OCI-M2 (cell line): ENCODE results near the gene TUBGCP2.
"Not testable (repeated sequence)": the region's sequence is repeated elsewhere in the genome, so short reads cannot be mapped to it uniquely, and the experiment has no call there.

Experiments used
- DNase-seq: peaks from one replicate; lab custom pipeline; 2025; ENCODE audit not compliant: unreplicated experiment; lab: John Stamatoyannopoulos, UW

The TUBGCP2 gene

DNA sequence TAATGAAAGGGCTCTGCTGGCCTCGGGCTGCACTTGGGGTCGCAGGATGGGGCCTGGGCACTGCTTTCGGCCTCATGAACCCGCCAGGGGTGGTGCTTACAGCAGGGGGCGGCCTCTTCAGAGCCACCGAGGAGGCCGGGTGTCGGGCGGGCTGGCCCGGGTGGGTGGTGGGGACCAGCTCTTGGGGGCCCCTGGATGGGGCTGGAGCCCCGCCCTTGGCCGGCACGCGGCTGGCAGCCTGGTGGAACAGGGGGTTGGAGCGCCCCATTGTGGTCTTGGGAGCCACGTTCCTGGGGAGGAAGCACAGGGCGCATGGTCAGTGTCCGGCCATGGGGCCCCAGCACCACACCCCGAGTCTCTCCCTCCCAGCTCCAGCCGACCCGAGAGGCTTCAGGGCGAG is 40.8 kb downstream of the TUBGCP2 start:
- no peak for DNase-seq

DNA sequence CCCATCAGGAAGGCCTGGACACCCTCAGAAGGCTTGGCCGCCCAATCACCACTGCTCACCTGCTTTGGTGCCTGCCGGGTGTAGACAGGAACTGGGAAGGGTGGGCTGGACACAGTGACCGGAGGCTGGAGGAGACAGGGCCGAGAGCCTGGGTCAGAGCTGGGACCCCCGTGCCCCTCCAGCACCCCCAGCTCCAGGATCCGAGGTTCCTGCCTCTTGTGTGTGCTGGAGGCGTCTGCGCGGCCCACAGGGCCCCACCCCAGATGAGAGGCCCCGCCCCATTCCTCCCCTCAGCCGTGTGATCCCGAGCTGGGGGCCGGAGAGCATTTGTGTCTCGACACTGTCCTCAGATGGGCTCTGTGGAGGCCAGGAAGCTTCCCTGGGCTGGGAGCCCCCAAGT is 41.4 kb downstream of the TUBGCP2 start:
- no peak for DNase-seq

DNA sequence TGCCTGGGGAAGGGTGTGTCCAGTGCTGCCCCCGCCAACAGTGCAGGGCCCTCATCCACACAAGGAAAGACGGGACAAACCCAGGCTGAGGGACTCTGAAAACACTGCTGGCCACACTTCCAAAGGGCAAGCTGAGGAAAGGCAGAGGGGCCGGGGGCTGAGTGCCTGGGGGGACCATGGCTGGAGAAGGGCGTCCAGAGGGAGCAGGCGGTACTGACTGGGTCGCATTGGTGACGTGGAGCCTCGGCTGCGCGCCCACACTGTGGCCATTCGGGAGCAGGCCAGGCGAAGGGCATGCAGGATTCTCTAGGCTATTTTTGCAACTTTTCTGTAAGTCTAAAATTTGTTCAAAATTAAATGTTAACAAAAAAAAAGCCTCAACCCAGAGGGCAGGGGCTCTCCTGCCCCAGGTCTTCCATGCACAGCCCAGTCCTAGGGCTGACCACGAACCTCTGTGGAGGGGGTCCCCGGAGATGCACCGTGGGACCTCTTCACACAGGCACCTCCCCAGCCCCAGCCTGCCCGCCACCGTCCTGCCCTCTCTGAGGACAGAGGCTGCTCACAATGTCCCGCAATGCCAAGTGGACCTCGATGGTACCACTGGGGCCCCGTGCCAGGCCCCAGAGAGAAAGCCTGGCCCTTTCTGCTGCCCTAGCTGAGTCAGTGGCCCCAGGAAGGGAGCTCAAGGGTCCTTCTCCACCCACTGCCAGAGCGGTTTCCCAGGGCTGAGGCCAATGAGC is 42.4 kb downstream of the TUBGCP2 start:
- no peak for DNase-seq

DNA sequence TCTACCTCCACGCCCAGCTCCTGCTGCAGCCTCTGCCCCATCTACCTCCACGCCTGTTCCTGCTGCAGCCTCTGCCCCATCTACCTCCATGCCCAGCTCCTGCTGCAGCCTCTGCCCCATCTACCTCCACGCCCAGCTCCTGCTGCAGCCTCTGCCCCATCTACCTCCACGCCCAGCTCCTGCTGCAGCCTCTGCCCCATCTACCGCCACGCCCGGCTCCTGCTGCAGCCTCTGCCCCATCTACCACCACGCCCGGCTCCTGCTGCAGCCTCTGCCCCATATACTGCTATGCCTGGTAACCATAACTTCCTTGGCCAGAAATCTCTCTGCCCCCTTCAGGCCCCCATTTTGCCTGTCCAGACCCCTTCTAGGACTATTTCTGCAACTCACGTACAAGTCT is 43.6 kb downstream of the TUBGCP2 start:
- DNase-seq, result not testable (repeated sequence)

DNA sequence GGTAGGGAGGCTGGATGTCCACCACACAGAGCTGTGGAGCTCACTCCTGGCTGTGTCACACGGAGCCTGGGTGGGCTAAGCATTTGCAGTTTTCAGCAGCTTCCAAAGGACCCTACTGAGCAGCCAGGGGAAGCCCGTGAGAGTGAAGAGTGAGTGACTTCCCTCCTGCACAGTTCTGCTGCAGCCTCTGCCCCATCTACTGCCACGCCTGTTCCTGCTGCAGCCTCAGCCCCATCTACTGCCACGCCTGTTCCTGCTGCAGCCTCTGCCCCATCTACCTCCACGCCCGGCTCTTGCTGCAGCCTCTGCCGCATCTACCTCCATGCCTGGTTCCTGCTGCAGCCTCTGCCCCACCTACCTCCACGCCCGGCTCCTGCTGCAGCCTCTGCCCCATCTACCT is 44.2 kb downstream of the TUBGCP2 start:
- DNase-seq, result no peak

DNA sequence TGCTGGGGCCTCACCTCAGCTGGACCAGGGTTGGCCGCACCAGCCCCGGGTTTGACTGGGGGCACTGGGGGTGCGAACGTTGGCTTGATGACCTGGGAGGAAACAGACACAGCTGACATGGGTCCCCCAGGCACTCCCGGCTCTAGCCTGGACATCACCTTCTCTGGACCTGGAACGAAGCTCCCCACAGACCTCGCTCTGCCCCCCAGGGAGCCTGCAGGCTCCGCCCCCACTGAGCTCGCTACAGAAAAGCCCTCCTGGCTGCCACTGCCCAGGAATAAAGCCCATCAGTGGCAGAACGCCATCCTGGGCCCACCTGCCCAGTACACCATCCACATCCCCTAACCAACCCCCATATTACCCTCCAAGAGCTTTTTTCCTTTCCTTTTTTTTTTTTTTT is 45.0 kb downstream of the TUBGCP2 start:
- no peak for DNase-seq

DNA sequence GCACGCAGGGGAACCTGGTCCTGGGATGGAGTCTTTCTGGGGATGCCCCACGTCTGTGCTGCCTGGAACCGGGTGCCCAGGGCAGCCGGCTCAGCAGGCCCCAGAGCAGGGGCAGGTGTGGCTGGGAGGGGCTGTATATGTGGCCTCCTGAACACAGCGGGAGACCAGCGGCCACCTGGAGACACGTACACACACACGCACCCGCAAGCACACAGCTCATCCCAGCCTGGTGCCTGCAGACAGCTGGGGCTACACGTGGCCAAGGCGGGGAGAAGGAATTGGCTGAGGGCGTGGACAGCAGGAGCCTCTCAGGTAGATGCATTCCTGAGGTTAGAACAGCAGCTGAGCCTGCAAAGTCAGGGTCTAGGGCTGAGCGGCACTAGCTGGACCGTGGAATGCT is 46.0 kb downstream of the TUBGCP2 start:
- no peak for DNase-seq

DNA sequence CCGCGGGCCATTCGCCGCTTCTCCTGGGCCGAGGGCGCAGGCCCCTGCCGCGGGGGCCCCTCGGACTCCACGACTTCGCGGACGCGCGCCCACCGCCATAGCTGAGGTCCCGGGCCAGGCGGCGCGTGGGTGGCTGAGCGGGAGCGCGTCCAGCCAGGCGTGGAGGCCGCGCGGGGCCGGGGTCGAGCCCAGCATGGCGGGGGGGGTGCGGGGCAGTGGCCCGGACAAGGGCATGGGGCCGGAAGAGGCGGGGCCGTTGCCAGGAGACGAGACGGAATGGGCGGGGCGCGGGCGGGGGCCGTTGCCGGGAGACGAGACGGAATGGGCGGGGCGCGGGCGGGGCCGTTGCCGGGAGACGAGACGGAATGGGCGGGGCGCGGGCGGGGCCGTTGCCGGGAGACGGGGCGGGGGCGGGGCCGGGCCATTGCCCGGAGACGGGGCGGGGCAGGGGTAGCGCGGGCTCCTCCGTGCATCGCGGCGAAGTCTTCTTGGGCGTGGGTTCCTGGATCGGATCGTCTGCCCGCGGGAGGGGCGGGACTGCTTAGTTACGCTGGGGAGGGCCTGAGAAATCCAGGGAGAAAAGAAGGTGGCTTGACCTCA is 46.8 kb downstream of the TUBGCP2 start:
- no peak for DNase-seq

DNA sequence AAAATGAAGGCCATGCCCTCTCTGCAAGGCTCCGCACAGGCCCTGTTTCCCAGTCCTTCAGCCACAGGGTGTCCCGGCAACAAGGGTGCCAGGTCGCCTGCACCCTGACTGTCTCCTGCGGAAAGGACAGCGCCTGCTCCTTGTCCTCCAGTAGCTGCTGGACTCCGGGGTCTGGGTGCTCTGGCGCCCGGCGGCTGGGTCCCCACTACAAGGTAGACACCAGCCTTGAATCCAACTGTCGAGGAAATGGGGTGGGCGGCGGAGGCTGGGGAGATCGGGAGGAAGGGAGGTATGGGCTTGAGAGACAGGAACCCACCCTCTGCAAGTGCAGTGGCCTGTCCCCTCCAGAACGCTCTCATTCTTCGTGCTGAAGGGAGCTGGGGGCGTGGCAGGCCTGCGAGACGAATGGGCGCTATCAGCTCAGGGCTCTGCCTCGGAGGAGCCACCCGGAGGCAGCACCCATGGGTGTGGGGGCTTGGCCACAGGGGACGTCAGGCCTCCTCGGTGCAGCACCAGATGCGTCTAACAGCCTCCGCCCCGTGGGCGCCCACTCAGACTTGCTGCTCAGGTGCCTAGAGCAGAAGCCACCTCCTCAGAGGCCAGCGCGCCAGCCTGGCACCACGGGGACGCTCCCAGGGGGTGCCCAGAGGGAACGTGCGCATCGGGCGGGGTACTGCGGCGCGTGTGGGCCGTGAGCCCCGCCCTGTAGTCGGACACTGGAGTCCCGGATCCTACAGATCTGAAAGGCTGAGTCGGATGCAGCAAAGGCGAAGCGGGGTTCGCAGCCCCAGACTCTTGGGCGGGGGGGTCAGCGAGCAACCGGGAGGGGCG is 47.6 kb downstream of the TUBGCP2 start:
- peak; percentile 2 for DNase-seq

DNA sequence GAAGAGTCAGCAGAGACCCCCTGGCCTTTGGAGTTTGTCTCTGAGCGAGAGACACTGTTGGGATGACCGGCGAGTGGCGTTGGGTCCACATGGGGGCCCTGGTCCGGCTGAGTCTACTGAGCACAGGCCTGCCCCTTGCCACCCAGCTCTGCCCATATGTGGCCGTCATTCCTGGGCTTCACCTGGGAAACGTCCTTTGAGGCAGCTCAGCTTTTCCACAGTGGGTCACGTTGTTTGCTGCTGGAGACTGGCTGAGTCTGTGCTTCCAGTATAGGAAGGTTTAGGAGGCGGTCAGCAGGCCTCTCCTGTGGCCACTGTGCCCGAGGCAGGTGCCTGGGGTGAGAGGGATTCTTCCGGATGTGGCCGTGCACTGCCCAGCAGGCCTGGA is 49.1 kb downstream of the TUBGCP2 start:
- no peak for DNase-seq

DNA sequence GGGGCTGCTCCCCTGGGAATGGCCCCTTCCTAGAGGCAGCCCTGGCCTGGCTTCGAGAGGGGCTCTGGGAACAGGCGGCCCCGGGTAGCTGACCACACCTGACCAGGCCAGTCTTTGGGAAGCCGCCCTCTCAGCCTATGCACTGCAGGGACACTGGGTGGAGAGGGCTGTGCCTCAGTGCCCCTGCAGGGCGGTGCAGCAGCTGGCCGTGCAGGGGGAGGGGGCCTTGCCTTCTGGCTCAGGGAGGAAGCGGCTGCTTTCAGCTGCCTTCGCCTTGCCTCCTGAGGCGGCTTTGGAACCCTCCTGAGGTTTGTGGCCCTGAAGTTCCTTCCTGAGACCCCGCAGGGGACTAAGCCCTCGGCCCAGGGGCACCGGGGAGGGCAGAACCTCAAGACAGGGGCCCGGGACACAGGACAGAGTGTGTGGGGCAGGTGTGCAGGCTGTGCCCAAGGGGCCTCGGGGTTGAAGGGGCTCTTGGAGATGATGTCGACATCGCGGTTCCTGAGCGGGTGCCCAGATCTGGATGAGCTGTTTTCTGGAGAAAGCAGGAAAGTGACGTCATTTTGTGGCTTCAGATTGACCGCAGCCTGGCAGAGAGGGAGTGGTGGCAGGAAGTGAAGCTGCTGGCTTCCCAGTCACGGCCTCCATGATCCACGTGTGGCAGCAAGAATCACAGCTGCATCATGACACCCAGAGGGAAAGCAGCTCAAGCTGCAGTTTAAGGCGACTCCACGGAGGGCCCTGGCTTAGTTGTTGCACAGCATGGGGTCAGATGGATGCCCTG is 49.7 kb downstream of the TUBGCP2 start:
- no peak for DNase-seq

DNA sequence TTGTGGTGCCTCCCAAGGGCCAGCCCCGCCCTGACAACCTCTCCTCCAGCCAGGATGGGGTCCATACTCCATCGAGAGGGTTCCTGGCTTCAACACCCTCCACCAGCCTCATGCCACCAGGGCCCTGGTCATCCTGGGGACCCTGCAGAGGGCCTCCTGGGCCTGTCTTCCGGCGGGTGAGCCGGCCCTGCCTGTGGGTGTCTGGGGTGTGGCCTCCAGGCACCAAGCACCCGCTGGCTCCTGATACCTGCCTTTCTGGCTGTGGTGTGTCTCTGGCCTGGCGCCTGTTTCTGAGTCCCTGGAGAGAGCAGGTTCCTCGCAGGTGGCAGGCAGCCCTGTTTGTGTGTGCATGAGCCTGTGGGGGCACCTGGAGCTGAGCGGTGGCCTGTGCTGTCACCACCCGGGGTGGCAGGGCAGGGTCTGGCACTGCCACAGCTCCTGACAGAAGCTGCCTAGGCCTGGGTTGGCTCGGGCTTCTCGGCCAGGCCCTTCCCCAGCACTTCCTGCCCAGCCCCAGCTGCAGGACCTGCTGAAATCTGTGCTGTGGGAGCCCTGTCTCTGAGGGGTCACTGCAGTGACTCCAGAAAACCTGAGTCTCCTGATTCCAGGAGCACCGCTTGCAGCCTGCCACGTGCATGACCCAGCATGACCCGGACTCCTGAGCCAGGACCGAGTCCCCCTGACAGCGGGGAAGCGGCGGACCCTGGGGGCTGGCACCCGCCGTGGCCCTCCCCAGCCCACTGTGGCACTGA is 50.4 kb downstream of the TUBGCP2 start:
- no peak for DNase-seq

DNA sequence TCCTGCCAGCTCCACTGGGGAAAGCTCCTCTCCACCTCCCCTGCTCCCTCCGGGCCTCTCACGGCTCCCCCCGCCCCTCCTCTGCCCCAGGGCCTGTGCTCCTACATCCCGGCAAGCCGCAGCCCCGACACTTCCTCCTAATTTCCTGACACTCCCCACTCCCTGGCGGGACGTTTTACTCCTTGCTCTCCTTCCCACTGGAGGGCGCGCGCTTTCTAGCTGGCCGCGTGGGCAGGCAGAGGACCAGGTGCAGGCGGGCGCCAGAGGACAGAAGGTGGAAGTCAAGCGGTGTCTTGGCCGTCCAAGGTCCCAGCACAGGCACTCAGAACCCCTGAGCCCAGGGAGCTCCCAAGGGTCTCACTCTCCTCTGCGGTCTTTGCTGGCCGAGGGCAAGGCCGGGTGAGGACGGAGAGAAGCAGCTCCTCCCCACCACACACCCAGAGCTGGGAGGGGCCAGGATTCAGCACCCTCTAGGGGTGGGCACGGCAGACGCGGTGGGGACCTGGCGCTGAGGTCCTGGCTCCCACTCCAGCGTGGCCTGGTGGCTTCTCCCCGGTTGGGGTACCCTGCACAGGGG is 51.1 kb downstream of the TUBGCP2 start:
- DNase-seq, result no peak

DNA sequence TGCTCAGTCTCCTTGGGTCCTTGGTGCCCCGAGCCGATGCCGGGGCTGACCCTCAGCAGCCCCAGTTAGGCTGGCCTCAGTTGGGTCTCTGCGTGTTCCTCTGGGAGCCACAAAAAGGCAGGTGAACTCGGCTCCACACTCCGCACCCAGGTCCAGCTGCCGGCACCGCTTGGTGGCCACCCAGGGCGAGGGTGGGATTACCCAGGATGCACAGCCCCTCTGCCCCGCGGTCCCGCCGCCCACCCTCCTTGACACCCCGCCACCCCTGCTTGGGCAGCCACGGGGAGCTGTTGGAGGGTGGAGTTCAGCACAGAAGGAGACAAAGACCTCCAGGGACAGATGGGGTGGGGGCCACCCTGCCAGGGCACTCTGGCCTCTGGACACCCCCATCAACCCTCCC is 53.3 kb downstream of the TUBGCP2 start:
- no peak for DNase-seq

DNA sequence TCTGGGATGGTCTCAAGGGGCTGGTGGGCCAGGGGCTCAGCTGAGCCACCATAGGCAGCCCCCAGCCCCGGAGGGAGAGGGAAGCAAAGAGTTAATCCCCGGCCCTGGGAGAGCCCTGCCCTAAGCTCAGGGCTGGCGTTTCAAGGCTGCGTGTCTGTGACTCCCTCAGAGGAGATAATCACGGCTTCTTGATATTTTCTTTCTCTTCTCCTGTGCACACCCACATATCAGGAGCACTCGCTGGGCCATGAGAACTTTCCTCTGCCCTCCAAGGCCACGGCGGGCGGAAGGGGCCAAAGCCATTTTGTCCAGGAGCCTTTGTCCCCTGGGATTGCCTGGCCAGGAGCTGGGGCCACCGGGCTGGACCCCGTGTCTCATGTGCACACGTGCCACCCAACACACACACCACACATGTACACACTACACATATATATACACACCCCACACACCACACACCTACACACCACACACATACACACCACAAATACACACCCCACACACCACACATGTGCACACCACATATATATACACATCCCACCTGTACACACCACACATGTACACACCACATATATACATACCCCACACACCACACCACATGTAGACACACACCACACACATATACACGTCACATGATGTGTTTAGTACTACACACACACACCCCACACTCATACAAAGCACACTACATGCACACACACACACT is 54.1 kb downstream of the TUBGCP2 start:
- no peak for DNase-seq

DNA sequence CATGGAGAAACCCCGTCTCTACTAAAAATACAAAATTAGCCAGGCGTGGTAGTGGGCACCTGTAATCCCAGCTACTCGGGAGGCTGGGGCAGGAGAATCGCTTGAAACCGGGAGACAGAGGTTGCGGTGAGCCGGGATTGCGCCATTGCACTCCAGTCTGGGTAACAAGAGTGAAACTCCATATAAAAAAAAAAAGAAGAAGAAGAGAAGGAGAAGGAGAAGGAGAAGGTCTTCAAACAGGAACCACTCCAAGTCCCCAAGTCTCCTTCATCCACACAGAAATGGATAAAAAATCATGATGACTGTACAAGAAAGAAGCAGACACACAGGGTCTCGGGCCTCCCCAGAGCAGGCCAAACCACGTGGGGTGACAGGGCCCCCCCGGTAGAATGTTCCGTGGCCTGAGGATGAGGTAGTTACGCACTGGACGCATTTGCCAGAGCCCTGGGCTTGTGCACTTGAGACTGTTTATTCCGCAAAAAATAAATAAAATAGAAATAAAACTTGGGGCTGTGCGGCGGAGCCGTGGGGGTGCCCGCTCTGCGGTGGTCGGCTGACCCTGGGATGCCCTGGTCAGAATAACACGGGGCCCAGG is 55.2 kb downstream of the TUBGCP2 start:
- no peak for DNase-seq

DNA sequence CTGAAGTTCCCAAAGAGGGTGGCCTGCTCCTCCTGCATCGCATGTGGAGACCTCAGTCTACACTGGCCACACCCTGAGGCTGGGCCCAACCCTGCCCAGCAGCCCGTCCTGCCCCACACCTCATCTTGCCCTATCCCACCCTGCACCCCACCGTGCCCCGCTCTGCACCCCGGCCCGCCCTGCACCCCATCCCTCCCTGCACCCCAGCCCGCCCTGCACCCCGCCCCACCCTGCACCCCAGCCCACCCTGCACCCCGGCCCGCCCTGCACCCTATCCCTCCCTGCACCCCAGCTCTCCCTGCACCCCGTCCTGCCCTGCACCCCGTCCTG is 56.5 kb downstream of the TUBGCP2 start:
- DNase-seq, result no peak

DNA sequence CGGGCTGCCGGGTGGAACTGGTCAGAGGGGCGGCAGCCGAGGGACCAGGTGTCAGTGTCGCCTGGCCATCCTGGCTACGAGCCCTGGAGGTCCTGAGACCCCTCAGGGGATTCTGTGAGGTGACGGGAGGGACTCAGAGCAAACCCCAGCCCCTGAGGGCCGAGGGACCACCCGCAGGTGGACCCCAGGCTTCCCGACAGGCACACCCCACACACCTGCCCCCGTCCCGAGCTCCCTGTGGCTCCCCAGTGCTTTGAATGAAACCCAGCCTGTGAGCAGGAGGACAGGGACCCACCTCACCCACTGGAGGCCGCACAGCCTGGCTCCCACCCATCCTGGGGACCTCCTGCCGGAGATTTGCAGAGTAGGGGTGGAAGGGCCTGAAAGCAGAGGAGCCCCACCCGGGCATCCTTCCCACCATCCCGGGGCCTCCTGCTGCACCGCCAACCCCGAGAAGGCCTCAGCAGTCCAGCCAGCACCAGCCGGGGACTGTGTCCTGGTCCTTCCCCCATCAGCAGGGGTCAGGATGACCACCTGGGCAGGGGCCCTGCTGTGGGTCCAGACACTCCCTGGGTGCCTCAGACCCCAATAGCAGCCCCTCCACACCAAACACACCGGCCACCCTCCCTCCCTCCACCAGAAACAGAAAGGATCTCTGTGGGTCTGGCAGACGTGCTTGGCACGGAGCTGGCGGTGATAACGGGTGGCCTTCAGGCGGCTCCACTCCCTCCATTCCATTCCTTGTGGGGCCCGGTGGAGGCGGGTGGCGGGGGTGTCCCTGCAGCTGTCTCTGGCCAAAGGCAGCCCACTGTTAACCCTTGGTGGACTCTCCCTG is 57.1 kb downstream of the TUBGCP2 start:
- no peak for DNase-seq
